HepG2 (cell line): ENCODE data around the gene TMEM8B. TPM values are rescaled to one million over a fixed set of nuclear protein-coding genes. Genes with fewer than 3 reads are reported as not detected.

ENCODE experiments used
- AFF4 ChIP-seq: sonication (generic); formaldehyde crosslinking; IDR thresholded peaks from 2 replicates; pipeline ENCODE4 v1.4.0; 2020; ENCODE audit warnings: missing genetic modification reagents
- ATF3 ChIP-seq: sonication (generic); formaldehyde crosslinking; IDR thresholded peaks from 2 replicates; pipeline ENCODE4 v1.4.0; 2020; ENCODE audit warnings: missing genetic modification reagents
- EED ChIP-seq: sonication (generic); formaldehyde crosslinking; IDR thresholded peaks from 2 replicates; pipeline ENCODE4 v1.5.0; 2020; ENCODE audit warnings: mild to moderate bottlenecking, missing genetic modification reagents
- HMG20B ChIP-seq: conservative IDR thresholded peaks from 2 replicates; pipeline ENCODE4 v1.6.1; 2016; ENCODE audit warnings: missing genetic modification reagents, missing compliant biosample characterization
- HNRNPLL ChIP-seq: fragments of 200-400 bp; formaldehyde crosslinking; IDR thresholded peaks from 2 replicates; pipeline ENCODE4 v1.6.1; 2017; ENCODE audit warnings: mild to moderate bottlenecking, low read depth, low read length; ENCODE audit not compliant: poor library complexity, severe bottlenecking
- KDM3A ChIP-seq: IDR thresholded peaks from 2 replicates; pipeline ENCODE4 v1.6.1; 2018; ENCODE audit warnings: low read depth, missing compliant biosample characterization
- PHB2 ChIP-seq: fragments of 450-650 bp; IDR thresholded peaks from 2 replicates; pipeline ENCODE4 v1.6.1; 2018; ENCODE audit not compliant: partially characterized antibody
- POLR2AphosphoS2 ChIP-seq: IDR thresholded peaks from 2 replicates; pipeline ENCODE4 v1.6.1; 2011; ENCODE audit warnings: low read depth, low read length, improper control_type of control experiment
- SAP130 ChIP-seq: IDR thresholded peaks from 2 replicates; pipeline ENCODE4 v1.6.1; 2016; ENCODE audit warnings: low read depth
- SPEN ChIP-seq: sonication (generic); formaldehyde crosslinking; IDR thresholded peaks from 2 replicates; pipeline ENCODE4 v1.5.1; 2020; ENCODE audit warnings: low read depth, mild to moderate bottlenecking, missing genetic modification reagents
- SSRP1 ChIP-seq: IDR thresholded peaks from 2 replicates; pipeline ENCODE4 v1.6.1; 2016; ENCODE audit warnings: control low read depth
- U2AF2 ChIP-seq: fragments of 200-400 bp; formaldehyde crosslinking; IDR thresholded peaks from 2 replicates; pipeline ENCODE4 v1.6.1; 2017; ENCODE audit warnings: low read depth, mild to moderate bottlenecking, low read length
- ZFAT ChIP-seq: sonication (generic); formaldehyde crosslinking; conservative IDR thresholded peaks from 2 replicates; pipeline ENCODE4 v1.8.1; 2023; ENCODE audit warnings: missing genetic modification reagents, inconsistent platforms
- ZFP90 ChIP-seq: sonication (generic); formaldehyde crosslinking; IDR thresholded peaks from 2 replicates; pipeline ENCODE4 v1.8.0; 2022; ENCODE audit warnings: missing genetic modification reagents, mild to moderate bottlenecking, inconsistent platforms, borderline replicate concordance
- ZNF230 ChIP-seq: sonication (generic); formaldehyde crosslinking; IDR thresholded peaks from 2 replicates; pipeline ENCODE4 v1.4.0; 2020; ENCODE audit warnings: mild to moderate bottlenecking, missing genetic modification reagents
- ZNF343 ChIP-seq: sonication (generic); formaldehyde crosslinking; IDR thresholded peaks from 2 replicates; pipeline ENCODE4 v1.4.0; 2020; ENCODE audit warnings: mild to moderate bottlenecking, missing genetic modification reagents
- ZNF350 ChIP-seq: sonication (generic); formaldehyde crosslinking; IDR thresholded peaks from 2 replicates; pipeline ENCODE4 v1.4.0; 2020; ENCODE audit warnings: mild to moderate bottlenecking, low read depth, missing genetic modification reagents, borderline replicate concordance
- ZNF839 ChIP-seq: sonication (generic); formaldehyde crosslinking; IDR thresholded peaks from 2 replicates; pipeline ENCODE4 v1.4.0; 2020; ENCODE audit warnings: missing genetic modification reagents, mild to moderate bottlenecking, borderline replicate concordance
- ZNF883 ChIP-seq: sonication (generic); formaldehyde crosslinking; IDR thresholded peaks from 2 replicates; pipeline ENCODE4 v1.5.1; 2020; ENCODE audit warnings: mild to moderate bottlenecking, missing genetic modification reagents; ENCODE audit errors: not compliant biosample characterization
- ZSCAN9 ChIP-seq: IDR thresholded peaks from 2 replicates; pipeline ENCODE4 v1.6.1; 2016; ENCODE audit warnings: borderline replicate concordance
- polyA plus RNA-seq, 8 experiments: library from polyadenylated mRNA; depleted of rRNA in 3 of 8; stranded (reverse) in 7 of 8; unstranded in 1 of 8; fragments of >200 nt; fragmentation: Illumina TruSeq in 4 of 8; extraction: Trizol in 4 of 8; gene quantifications; 2 replicates each; pipeline versions ENCODE4 v1.2.1 to v1.2.3, GENCODE V29; 2011 to 2016; ENCODE audit warnings: low read depth in 4 of 8, missing spikeins in 1 of 8, mixed read lengths in 1 of 8; ENCODE audit not compliant: insufficient read depth in 1 of 8
- total RNA-seq, 5 experiments: library from RNA; depleted of rRNA; stranded (reverse); fragments of >200 nt; fragmentation: Illumina TruSeq; extraction: Trizol; gene quantifications; 2 replicates each; pipeline ENCODE4 v1.2.3, GENCODE V29; 2016; ENCODE audit warnings: low read depth in 1 of 5
- TF ChIP-seq, protein P1 (sequence below): sonication (generic); formaldehyde crosslinking; conservative IDR thresholded peaks from 2 replicates; pipeline ENCODE4 v1.8.0; 2022; ENCODE audit warnings: missing genetic modification reagents
- TF ChIP-seq, protein P2 (sequence below): sonication (generic); formaldehyde crosslinking; IDR thresholded peaks from 2 replicates; pipeline ENCODE4 v1.5.0; 2020; ENCODE audit warnings: mild to moderate bottlenecking, missing genetic modification reagents

Gene TMEM8B
- total and polyA plus RNA-seq, 2 of the 13 experiments (the other 11 are each of a cell fraction or from before 2014, with no cell fraction given), result 2.1 to 2.7 TPM

GRCh38 chr9:35814841-35815543 lies 14.0 kb upstream of the TMEM8B start, which contains the start of gene HINT2 (continued):
- TF ChIP-seq HMG20B (CRISPR knock-in tag) (no peak), ZFAT (CRISPR knock-in tag) (peak; percentile 86), PHB2 (no peak), ZFP90 (CRISPR knock-in tag) (peak; percentile 77; the same call in 1 of the 2 replicates), EED (CRISPR knock-in tag) (no peak), ZNF350 (CRISPR knock-in tag) (no peak), AFF4 (0 out of 2 replicates have a peak, but pooled peaks have one; percentile 24), ATF3 (CRISPR knock-in tag) (no peak; the same call in 1 of the 2 replicates), POLR2AphosphoS2 (no peak; the same call in 1 of the 2 replicates), ZSCAN9 (CRISPR knock-in tag) (peak; percentile 1; the same call in 1 of the 2 replicates), ZNF839 (no peak), ZNF230 (CRISPR knock-in tag) (no peak), ZNF343 (CRISPR knock-in tag) (peak; percentile 56; the same call in 1 of the 2 replicates), ZNF883 (CRISPR knock-in tag) (no peak), SAP130 (peak; percentile 42; the same call in 1 of the 2 replicates), KDM3A (CRISPR knock-in tag) (no peak), U2AF2 (no peak), SPEN (CRISPR knock-in tag) (peak; percentile 5; the same call in 1 of the 2 replicates), HNRNPLL (peak; percentile 54), SSRP1 (CRISPR knock-in tag) (no peak)
- TF ChIP-seq, protein P1, sequence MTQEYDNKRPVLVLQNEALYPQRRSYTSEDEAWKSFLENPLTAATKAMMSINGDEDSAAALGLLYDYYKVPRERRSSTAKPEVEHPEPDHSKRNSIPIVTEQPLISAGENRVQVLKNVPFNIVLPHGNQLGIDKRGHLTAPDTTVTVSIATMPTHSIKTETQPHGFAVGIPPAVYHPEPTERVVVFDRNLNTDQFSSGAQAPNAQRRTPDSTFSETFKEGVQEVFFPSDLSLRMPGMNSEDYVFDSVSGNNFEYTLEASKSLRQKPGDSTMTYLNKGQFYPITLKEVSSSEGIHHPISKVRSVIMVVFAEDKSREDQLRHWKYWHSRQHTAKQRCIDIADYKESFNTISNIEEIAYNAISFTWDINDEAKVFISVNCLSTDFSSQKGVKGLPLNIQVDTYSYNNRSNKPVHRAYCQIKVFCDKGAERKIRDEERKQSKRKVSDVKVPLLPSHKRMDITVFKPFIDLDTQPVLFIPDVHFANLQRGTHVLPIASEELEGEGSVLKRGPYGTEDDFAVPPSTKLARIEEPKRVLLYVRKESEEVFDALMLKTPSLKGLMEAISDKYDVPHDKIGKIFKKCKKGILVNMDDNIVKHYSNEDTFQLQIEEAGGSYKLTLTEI, result no peak
- TF ChIP-seq, protein P2, sequence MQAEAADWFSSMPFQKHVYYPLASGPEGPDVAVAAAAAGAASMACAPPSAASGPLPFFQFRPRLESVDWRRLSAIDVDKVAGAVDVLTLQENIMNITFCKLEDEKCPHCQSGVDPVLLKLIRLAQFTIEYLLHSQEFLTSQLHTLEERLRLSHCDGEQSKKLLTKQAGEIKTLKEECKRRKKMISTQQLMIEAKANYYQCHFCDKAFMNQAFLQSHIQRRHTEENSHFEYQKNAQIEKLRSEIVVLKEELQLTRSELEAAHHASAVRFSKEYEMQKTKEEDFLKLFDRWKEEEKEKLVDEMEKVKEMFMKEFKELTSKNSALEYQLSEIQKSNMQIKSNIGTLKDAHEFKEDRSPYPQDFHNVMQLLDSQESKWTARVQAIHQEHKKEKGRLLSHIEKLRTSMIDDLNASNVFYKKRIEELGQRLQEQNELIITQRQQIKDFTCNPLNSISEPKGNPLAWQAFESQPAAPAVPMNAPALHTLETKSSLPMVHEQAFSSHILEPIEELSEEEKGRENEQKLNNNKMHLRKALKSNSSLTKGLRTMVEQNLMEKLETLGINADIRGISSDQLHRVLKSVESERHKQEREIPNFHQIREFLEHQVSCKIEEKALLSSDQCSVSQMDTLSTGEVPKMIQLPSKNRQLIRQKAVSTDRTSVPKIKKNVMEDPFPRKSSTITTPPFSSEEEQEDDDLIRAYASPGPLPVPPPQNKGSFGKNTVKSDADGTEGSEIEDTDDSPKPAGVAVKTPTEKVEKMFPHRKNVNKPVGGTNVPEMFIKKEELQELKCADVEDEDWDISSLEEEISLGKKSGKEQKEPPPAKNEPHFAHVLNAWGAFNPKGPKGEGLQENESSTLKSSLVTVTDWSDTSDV (CRISPR knock-in tag), result peak; percentile 79; the same call in 1 of the 2 replicates
